Stimulated activated CD8-positive, alpha-beta memory T cell treated with anti-CD3 and anti-CD28 coated beads, Interleukin-12 subunit alpha, Interleukin-12 subunit beta, amount 100 ng/mL, for 24 hours (primary cell): Measurements from ENCODE around the gene KLK13.

Experiments used
- DNase-seq: peaks from one replicate; pipeline ENCODE4 v3.0.0-alpha.2; 2020; ENCODE audit errors: extremely low read depth

The KLK13 gene

DNA sequence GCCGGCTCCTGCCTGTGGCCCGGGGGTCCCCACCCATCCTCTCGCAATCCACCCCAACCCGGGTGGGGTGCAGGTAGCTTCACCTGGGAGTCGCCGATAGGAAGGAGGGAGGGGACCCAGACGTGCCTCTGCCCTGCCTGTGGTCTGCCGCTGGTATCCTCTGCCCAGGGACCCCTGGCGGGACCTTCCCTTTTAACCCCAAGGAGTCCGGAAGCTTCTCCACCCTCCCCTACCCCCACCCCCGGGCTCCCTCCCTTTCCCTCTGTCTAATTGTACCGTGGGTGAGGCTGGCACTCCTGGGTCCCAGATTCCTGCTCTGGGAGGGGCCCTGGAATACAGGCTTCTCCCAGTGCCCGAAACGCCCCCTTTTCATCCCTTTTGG lies 45.4 kb downstream of the KLK13 start, which contains the start of gene KLK10:
Gene KLK10, minus strand, starts transcription at position 166 of the 382 bp plus-strand sequence. CDS start 579 bp downstream, outside the sequence.
- no peak for DNase-seq

DNA sequence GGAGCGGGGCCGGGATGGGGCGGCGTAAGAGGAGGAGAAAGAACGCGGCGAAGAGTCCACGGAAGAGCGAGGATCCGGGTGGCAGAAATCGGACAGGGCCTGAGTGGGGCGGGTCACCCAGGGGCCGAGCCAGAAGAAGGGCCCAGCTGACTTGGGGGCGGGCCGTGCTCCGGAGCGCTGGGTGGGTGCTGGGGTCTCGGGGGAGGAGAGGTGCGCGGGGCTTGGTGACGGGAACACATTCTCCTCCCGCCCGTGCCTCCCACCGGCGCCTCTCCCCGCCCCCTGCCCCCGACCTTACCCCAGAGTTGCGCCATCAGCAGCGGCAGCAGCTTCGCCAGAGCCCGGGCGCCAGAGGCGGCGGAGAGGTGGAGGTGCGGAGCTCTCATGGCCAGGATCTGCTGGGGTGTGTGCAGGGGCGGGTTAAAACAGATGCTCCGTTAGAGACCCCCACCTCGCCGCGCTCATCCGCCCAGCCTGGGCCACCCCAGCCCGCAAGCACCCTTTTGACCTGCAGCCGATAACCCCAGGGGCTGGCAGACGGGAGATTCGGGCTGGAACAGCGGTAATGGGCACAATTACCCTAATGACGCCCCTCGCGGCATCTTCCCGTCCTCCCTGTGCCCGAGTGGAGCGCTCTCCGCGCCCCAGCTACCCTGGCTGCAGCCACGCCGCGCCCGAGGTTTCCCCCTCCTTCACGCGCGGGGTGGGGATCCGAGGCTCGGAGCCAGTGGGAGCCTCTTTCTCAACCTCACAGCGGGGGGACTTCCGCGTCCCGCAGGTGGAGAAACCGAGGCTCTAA lies 45.9 kb downstream of the KLK13 start:
- no peak for DNase-seq

DNA sequence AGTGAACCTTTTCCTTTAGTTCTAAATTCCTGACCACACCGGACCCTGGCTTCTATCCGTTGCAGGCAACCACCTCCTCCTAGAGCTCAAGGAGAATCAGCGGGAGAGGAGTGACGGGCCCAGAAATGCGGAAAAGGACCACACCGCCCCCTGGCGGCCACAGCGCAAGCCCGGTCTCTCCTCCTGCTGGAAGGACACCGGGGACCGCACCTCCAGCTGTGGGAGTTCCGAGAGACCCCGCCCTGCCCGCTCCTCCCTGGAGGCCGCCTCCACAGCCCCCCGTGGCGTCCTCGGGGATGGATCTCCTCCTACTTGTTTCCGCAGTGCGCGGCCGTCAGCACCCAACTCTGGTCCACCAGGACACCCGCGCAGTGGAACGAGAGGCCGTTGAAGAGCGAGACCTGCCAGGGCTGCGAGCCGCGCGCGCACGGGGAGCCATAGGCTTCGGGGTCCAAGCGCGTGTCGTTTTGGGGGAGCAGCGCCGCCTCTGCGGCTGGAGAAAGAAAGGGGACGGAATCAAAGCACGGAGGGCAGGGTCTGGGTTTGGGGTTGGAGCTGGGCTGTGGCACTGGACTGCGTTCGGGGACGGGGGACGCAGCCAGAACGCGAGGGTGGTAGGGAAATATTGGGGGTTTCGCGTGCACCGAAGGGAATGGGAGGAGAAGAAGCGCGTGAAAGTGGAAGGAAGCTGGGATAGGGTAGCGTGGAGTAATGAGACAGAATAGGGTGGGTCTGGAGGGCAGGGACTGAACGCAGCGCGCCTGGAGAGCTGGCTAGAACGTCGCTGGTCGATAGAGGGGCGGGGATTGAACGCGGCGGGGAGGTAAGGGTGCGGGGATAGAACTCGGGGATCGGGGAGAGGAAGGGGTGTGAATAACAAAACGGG lies 47.9 kb downstream of the KLK13 start:
- peak; percentile 42 for DNase-seq

DNA sequence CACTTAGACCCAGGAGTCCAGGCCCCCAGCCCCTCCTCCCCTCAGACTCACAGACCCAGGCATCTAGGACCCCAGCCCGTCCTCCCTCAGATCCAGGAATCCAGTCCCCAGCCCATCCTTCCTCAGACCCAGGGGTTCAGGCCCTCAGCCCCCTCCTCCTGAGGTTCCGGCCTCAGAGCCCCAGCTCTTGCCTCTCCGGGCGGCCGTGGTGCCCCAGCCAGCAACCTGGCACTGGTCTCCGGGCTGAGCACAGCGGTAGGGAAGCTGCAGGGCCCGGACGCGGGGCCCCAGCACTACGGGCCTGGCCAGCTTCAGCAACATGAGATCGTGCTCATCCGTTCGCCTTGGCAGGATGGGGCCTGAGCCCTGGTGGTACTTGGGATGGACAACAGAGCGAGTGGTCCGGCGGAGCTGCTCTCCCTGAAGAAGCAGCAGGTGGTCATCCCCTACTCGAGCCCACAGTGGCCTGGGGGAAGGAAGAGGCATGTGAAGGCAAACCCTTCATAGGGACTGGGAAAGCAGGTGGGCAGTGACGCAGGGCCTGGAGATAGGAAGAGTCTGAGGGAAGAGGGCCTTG lies 49.1 kb downstream of the KLK13 start:
- no peak for DNase-seq

DNA sequence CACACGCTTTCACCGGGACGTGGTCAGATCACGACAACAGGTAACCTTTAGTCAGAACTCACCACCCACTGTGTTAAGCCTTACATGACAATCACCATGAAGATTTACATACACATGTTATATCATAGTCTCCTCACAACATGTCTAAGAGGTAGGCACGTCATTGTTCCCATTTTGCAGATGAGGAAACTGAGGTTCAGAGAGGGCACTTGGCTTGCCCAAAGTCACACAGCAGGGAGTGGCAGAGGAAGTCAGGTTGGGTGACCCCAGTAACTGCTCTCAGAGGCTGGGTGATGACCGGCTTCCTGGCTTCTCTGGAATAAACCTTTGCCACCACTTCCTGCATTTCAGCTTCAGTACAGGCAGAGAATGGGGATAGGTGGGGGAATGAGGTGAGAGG lies 50.6 kb downstream of the KLK13 start:
- DNase-seq: no peak

DNA sequence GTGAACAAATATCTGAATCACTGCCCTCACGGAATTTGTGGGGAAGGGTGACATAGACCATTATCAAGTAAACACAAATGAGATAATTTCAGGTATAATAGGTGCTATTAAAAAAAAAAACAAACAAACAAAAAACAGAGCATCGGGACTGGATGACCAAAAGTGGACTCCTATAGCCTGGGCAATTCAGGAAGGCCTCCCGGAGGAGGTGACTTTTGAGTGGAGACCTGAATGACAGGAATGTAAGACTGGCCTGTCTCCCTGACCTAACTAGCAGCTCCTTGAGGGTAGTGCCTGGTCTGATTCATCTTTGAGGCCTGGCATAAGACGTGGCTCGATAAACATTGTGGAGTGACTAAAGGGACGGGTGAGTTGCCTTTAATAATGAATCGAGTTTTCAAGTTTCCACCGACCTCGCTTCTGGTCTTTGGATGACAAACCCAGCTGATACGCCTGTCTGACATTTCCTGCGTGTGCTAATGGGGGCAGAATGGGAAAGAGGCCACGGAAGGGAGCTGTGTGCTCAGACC lies 52.2 kb downstream of the KLK13 start:
- DNase-seq: no peak

DNA sequence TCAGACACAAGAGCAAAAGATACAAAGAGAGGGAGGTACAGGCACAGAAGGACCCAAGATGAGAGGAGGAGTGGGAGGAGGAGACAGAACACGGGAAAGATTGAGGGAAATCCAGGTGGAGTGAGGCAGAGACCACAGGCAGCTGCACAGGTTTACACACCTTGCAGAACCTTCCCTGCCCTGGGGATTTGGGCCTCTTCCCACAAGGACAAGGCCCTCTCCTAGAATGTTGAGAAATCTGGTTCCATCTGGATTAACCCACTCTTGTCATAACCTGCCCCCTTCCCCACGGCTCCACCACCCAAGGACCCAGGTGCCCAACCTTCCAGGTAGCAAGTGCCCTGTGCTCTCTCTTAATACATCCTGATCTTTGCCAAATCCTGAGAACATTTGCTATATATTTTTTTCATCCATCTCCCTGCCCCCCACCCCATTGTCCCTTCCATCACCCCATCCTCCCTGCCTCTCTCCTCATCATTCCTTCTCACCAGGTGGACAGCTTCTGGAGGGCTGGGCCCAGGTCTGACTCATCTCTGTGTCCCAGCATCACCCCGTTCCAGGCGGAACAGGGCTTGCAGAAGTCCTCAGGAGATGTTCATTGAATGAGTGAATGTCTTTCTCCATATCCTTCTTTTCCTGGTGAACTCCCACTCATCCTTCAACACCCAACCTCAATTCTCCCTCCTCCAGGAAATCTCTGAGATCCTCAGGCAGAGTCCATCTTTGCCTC lies 54.7 kb downstream of the KLK13 start:
- DNase-seq: no peak

DNA sequence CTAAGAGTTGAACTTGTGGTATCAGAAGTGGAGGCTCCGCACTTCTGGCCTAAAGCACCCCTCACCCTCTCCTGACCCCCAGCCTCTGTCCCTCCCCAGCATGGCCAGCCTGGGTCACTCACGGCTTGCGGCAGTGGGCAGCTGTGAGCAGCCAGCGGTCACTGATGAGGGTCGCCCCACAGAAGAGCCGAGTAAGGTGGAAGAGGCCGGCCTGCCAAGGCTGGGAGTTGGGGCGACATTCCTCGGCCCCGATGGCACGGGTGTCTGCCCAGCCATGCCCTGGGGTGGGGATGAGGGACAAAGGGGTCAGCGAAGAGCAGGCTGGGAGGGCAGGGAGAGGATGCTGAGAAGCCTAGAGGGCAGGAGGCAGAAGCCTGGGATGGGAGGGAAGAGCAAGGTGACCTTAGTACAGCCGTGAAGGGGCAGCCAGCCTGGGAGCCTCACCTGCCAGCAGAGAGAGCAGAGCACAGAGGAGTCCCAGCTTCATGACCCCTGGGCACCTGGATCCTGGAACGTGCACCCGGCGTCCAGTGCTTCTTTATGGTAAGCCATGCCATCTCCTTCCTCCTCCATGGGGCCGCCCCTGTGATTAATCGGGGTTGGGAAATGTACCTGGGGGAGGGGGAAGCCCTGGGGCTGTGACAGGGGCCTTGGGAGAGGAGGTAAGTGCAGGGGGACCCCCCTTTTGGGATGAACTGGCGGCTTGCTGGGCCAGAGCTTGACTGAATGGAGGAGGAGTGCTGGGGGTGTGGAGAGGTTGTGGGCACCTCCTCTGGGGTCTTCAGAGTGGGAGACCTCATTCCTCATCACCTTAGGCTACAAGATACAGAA lies 55.6 kb downstream of the KLK13 start:
- no peak for DNase-seq

DNA sequence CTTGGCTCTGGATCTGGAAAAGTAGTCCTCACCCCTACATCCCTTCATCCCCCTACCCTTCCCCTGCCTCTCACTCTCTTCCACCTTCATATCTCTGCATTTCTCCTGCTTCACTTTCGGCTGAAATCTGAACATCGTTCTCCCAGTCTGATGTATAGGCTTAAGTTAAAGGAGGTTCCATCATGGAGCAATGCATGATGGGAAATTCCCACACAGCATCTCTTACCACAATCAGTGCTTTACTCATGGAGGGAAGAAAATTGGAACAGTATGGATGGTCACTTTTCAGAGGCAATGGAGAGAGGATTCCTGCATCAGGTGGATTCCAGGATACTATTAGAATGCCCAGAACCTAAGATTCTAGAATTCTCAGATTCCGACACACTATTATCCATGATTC lies 57.4 kb downstream of the KLK13 start:
- DNase-seq: no peak

DNA sequence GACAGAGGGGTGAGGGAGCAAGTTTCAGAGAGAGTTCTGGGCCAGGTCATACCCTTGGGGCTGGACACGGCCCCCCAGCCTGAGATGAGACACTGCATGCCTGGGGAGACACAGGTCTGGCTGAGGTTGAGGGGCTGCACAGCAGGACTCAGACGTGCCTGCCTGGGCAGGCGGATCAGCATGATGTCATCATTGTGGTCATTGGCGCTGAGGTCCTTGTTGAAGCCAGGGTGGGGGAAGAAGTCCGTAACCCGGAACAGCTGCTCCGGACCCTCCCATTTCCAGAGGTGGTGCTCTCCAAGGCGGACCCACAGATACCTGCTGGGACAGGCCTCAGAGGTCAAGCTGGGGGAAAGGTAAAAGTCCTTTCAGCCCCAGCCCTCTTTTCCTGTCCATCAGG lies 58.5 kb downstream of the KLK13 start:
- no peak for DNase-seq
